KBM-7 (cell line): ENCODE data around the gene HLA-A.
"Not testable (repeated sequence)": the region's sequence is repeated elsewhere in the genome, so short reads cannot be mapped to it uniquely, and the experiment has no call there.

ENCODE experiments used
- DNase-seq: peaks from one replicate; pipeline ENCODE4 v3.0.0-alpha.2; 2015
- in situ Hi-C: fragments of 300-500 bp; cut with MboI; formaldehyde crosslinking; loops from 2 replicates; pipeline ENCODE4 v1.14.3; 2020; ENCODE audit warnings: low sequenced_read_pairs, low pct_unique_long_range_greater_than_20kb, mixed read lengths

The HLA-A gene

DNA sequence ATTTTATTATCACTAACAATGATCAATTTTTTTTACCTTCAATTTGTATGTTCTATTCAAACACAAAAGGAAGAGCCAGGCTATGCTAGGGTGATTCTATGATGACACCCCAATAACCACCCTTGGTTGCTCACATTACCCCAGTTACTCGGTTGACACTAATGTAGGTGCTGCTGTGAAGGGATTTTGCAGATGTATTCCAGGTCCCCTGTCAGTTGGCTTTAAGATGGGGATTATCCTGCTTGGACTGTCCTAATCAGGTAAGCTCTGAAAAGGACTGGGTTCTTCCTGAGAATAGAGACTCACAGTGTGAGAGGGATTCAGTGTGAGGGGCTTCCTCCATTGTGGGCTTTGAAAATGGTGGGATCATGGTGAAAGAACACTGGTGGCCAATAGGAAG lies 11.9 kb downstream of the HLA-A start:
- in situ Hi-C loops = loop anchor here (5.0 kb wide), 1 partner anchor 157 kb away; no protein-coding TSS in a partner anchor
- DNase-seq = no peak

DNA sequence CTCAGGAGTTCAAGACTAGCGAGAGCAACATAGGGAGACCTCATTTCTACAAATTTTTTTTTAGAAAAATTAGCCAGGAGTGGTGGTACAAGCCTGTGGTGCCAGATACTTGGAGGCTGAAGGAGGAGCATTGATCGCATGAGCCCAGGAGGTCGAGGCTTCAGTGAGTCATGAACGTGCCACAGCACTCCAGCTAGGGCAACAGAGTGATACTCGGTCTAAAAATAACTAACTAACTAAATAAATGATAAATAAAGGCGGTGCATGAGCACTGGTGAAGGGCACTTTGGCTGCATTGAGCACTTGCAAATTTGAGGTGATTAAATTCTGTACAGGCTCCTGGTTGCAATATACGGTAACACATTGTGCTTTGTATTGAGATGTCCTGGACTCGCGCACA lies 13.5 kb downstream of the HLA-A start:
- no peak for DNase-seq
- in situ Hi-C loops = no loop called here

DNA sequence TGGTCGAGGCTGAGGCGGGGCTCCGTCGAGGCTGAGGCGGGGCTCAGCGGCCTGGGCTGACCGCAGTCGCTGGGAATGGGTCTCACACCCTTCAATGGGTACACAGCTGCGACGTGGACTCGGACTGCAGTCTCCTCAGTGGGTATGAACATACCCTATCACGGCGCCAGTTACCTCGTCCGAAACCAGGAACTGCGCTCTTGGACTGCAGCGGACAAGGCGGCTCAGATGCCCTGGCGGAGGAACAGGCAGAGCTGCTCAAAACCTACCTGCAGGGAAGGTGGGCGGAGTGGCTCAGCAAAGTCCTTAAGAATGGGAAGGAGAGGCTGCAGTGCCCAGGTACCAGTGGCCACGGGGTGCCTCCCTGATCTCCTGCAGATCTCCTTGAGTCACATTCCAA lies 14.2 kb downstream of the HLA-A start:
- in situ Hi-C loops = no loop called here
- no peak for DNase-seq

DNA sequence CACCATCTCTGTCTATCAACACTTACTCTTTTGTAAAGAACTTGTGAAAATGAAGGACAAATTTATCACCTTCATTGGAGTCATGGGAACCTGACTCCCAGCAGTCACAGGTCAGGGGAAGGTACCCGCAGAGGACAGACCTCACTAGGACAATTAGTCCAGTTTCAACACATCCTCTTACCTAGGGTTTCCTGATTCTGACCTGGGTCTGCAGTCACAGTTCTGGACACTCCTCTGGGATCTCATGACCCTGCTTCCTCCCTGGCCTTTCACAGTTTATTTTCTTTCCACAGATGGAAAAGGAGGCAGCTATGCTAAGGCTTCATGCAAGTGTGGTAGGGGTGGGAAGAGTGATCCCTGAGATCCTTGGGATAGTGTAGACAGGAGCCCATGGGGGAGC lies 15.7 kb downstream of the HLA-A start:
- DNase-seq = no peak
- in situ Hi-C loops = no loop called here

DNA sequence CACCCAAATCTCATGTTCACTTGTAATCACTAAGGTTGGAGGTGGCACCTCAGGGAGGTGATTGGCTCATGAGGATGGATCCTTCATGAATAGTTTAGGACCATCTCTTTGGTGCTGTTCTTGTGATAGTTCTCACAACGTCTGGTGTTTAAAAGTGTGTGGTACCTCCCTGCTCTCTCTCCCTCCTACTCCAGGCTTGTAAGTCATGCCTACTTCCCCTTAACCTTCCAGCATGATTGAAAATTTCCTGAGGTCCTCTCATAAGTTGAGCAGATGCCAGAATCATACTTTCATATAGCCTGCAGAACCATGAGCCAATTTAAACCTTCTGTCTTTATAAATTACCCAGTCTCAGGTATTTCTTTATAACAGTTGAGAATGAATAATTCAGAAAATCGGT lies 16.6 kb downstream of the HLA-A start:
- in situ Hi-C loops = no loop called here
- DNase-seq = no peak

DNA sequence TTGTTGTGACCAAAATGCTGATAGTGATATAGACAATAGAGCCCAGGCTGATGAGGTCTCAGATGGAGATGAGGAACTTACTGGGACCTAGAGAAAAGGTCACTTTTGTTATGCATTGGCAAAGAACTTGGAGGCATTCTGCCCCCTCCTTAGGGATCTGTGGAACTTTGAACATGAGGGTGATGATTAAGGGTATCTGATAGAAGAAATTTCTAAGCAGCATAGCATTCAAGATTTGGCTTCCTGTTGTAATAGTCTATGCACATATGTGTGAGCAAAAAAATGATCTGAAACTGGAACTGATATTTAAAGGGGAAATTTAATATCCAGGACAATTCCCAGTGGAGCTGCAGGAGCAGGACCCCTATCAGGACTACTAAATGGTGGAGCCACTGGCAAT lies 17.1 kb downstream of the HLA-A start:
- DNase-seq = no peak
- in situ Hi-C loops = no loop called here

DNA sequence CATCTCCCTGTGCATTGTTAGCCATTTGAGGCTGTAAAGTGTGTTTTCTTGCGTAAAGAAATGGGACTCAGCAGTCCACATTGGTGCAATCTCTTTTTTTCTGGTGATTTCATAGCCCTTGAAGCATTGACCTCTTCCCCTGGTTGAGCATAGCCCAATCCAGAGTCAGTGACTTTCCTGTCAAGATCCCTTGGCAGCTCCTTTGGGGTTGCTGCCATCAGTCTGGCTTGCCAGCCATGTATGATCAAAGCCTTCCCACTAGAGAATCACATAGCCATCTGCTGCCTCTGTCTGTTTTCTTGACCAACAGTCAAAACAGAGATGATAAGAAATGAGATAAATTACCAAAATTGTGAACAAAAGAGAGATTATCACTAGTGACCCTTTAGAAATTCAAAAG lies 19.6 kb downstream of the HLA-A start:
- in situ Hi-C loops = no loop called here
- DNase-seq = no peak

DNA sequence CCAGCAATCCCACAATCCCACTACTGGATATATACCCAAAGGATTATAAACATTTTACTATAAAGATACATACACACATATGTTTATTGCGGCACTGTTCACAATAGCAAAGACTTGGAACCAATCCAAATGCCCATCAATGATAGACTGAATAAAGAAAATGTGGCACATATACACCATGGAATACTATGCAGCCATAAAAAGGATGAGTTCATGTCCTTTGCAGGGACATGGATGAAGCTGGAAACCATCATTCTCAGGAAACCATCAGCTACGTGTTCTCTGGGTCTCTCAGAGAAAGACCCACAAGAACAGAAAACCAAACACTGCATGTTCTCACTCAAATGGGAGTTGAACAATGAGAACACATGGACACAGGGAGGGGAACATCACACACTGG lies 21.4 kb downstream of the HLA-A start:
- DNase-seq, in situ Hi-C loops: not testable (repeated sequence)

DNA sequence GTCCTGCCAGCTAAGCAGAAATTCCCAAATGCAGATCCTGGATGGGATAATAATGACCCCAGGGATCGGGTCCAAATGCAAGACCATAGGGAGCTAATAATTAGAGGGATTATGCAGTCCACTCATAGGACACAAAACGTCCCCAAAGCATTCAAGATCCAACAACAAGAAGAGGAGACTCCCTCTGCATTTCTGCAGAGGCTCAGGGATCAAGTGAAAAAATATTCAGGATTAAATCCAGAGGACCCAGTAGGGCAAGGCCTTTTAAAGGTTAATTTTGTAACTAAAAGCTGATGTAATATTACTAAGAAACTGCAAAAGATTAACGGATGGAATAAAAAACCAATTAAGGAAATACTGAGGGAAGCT lies 22.2 kb downstream of the HLA-A start:
- in situ Hi-C loops = no loop called here
- DNase-seq = no peak

DNA sequence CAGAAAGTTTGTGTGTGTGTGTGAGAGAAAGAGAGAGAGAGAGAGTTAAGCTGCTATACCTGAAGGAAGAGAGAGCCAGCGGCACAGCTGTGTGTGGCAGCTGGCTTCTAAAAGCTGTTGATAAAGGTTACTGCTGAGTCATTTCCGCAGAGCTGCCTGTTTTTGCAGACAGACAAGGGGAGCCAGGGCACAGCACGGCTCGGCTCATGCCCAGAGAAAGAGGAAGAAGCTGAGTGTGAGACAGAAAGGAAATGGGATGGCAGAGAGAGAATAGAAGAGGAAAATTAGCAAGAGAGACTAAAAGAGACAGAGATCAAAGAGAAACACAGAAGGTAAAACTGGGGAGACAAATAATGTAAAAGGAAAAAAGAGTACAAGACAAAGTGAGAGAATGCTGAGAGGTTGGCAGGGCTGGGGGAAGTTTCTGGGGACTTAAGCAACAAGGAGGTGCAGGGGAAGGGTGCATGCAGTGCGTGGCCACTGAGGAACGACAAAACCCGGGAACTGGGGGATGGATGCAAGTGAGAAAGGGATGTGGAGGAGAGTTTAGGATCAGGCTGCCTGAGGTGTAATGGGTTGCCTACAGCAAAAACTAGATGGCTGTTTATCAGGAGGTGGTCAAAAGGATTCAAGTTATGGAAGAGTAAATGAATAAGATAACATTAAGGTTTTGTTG lies 22.7 kb downstream of the HLA-A start:
- in situ Hi-C loops = no loop called here
- peak; percentile 98 for DNase-seq

DNA sequence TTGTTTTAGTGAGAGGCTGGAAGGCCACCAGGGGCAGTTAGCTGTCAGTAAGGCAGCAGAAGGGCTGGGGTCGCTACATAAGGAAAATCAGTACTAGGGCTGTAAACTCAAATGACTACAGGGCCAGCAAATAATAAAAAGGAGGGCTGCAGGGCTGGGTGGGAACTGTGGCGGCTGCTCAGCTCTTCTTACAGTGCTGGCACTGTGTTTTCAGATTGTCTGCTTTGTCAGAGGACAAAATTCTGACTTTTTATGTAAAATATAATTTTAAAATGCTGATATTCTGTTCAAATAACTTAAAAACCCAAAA lies 23.2 kb downstream of the HLA-A start:
- in situ Hi-C loops = no loop called here
- DNase-seq = no peak

DNA sequence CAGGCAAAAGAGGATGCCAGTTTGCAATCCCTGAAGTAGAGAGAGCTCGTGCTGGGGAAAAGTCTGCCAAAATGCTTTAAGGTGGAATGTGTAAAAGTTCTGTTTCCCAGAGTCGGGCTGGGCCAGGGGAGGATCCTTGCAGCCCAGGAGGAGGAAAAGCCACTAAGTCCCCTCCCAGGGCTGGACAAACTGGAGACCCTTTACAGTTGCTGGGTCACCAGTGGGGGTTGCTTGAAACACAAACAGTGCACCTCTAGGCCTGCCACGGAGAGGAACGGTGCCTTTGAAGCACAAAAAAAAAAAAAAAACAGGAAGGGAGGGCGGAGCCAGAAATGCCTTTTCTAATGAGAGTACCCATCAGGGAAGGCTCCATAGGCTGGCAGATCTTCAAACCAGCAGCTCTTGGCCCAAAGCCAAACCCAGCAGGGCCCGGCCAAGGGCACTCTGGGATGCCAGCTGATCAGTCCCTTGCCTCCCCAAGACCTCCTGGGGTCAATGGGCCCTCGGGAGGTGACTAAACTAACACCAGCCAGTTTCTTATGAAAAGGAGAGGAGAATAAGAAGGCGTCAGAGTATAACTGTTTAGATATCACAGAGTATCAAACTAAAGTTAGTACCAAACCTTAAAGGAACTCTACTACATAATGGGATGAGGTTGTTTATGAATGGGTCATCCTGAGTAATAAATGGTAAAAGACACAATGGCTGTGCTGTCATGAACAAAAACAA lies 23.7 kb downstream of the HLA-A start:
- in situ Hi-C loops = no loop called here
- DNase-seq = peak; percentile 87

DNA sequence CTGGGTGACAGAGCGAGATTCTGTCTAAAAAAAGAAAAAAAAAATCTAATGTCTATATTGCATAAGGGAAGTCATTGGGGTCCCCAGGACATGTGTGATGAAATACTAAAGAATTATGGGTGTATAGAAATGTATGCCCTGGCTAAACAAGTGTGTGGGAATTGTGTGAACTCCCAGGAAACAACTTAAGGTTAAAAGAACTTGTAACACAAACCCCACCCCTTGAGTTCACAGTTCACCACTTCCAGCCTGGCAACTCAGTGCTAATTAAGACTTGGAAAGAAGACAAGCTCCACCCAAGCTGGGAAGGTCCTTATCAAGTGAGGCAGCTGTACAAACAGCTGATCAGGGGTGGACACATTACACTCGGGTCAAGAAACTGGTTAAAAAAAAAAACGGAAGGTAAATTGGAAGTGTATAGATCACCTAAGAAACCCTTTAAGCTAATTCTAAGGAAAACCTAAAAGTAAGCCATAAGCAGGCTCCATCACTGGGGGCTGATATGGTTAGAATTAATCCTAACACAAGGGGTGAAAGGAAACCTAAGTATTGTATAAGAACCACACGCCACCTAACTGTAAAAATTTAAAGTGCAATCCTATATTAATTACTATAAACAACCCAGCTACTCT lies 25.2 kb downstream of the HLA-A start:
- in situ Hi-C loops = no loop called here
- DNase-seq = peak; percentile 60

DNA sequence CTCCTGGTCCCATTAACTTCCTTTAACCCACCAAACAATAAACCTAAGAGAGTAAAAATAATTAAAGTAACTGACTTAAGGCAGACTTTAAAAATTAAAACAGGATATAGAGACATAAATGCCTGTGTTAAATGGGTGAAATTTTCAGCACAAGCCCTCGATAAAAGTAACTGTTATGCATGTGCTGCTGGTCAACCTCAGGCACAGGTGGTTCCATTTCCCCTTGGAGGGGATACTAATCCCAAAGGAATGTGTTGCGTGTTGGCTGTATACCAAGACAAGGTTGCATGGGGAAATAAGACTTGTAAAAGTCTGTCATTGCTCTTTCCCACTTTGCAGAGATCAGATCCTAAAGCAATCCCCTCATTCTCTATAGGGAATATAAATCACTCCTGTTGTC lies 25.8 kb downstream of the HLA-A start:
- in situ Hi-C loops = no loop called here
- DNase-seq = no peak

DNA sequence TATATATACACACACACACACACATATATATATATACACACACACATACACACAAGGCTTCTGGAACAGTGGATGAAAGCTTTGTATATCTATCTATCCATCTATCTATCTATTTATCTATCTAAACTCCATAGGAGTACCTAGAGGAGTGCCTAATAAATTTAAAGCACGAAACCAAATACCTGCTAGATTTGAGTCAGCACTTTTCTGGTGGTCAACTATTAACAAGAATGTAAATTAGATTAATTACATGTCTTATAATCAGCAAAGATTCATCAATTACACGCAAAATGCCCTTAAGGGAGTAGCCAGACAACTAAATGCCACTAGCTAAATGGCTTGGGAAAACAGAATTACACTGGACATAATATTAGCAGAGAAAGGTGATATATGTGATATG lies 26.6 kb downstream of the HLA-A start:
- in situ Hi-C loops = no loop called here
- DNase-seq = no peak

DNA sequence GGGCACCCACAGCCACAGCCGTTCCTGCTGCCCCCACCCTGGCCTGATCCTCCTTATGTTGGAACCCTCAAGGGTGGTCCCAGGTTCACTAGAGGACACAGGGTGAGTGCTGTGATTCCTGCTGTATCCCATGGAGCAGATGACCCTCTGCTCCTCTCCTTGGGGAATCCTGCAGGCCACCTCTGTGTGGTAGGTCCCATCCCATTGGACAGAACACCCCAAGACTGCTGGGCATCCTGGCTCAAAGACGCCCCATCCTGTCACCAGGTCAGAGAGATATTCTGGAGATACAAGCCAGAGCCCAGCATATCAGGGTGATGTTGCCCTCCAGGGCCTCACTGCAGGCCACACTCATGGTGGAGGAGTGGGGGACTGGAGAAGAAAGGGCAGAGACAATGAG lies 28.4 kb downstream of the HLA-A start:
- DNase-seq = no peak
- in situ Hi-C loops = no loop called here

DNA sequence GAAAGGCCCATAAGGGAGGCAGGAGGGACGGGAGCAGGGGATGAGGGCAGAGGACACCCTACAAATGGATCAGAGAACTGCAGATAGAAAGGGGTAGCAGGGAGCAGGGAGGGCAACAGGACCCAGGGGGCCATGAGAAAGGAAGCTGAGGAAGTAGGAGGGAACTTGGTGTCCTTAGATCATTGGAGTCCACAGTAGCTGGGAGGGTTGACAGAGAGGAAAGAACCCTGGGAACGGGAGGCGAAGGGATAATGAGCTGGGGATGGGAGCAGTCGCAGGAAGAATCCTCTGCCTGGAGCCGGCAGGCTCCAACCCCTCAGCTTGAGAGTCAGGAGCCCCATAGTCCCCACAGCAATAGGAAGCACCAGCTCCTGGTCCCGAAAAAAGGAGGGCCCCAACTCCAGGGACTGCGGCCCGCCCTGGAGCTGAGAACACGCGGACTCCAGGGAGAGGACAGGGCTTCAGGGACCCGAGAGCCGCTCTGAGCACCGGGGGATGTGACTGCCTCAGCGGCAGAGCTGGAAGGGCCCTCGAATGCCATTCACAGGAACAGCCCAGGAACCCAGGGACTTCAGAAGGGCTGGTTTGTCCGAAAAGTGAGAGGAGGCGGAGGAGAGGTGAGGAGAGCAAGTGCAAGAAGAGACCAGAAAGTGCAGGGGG lies 32.7 kb downstream of the HLA-A start:
- in situ Hi-C loops = no loop called here
- DNase-seq = no peak

DNA sequence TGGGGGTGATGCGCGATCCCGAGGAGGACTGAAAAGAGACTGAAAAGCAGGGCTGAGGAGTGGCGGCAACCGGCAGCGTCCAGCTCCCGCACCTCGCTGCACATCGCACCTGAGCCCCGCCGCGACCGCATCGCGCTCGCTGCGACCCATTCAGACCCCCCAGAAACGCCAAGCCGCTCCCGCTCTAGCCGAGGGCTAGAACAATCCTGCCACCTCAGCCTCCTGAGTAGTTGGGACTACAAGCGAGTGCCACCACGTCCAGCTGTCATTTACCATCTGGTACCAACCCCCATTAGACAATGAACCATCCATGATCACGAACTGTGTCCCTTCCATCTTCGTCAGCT lies 33.2 kb downstream of the HLA-A start:
- in situ Hi-C loops = no loop called here
- no peak for DNase-seq

DNA sequence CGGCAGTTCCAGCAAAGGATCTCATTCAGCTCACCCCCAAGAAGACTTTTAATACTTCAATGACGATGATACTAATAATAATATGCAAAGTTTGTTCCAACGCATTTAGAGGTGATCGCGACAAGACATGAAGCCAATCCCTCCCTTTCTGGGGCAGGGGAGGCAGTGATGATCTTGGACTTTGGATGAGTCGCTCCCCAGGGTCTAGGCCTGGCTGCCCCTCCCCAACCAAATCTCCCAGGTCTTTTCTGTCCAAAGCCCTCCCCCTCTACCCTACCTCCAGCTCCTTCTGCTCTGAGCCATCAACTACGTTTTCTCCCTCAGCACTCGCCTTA lies 33.9 kb downstream of the HLA-A start:
- in situ Hi-C loops = no loop called here

DNA sequence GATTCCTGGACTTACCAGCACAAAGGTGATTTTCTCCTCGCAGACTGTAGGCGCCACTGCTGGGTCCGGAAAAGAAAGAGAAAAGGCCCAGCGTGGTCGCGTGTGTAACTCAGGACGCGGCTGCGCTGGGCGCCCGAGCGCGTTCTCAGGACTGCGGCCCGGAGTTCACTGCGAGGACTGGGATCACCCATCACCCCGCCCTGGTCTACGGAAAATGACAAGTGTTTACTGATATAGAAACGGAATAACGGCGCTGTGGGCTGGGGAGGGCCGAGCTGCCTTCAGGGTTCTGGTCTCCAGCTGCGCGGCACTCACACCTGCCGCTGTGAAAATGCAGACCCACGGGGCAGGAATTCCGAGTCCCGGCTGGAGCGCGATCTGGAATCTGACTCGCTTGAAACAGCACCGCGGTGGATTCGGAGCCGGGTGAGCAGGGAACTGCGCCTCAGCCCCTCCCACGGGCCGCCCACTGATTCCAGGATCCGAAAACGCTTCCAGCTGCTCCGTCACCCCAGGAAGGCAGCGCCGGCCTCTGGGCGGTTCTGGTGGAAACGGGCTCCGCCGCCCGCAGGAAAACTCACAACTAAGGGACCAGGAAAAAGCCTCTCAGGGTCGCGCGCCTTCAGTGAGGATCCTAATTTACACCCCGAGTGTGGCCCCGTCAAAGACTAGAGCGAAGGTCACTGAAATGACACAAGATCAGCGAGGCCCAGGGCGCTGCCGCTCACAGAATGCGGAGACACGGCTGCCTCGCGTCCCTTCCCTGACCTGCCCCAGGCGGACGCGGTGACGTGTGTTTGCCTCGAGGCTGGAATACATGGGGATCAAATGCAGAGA lies 34.5 kb downstream of the HLA-A start:
- in situ Hi-C loops = no loop called here
- DNase-seq = peak; percentile 77

More for the DNA sequence above, 33.9 kb downstream of the HLA-A start:
- DNase-seq = no peak
